Neural cell (in vitro differentiated cells): ENCODE data around the gene NDFIP2. TPM values are rescaled to one million over a fixed set of nuclear protein-coding genes. Genes with fewer than 3 reads are reported as not detected.

ENCODE experiments used
- H2AFZ ChIP-seq: fragments of 200-600, 300-800 bp; sonication (generic), shearing (Covaris generic); 2 replicates; pipeline ENCODE4 v1.6.0; 2014; ENCODE audit warnings: low read depth, mild to moderate bottlenecking, antibody characterized with exemption, low read length, moderate library complexity
- H3F3A ChIP-seq: fragments of 200-600 bp; shearing (Covaris generic); 2 replicates; pipeline ENCODE4 v1.6.1; 2016; ENCODE audit warnings: mild to moderate bottlenecking, moderate library complexity, mixed read lengths, antibody characterized with exemption, low read length; ENCODE audit not compliant: insufficient read depth, poor library complexity, severe bottlenecking
- H3K27ac ChIP-seq: fragments of 200-600, 300-800 bp; sonication (generic), shearing (Covaris generic); 2 replicates; pipeline ENCODE4 v1.5.1; 2014; ENCODE audit warnings: mild to moderate bottlenecking, low read length, moderate library complexity
- H3K27me3 ChIP-seq: fragments of 300-800, 200-600 bp; sonication (generic), shearing (Covaris generic); 2 replicates; pipeline ENCODE4 v1.6.0; 2014; ENCODE audit warnings: mild to moderate bottlenecking, low read depth, low read length, moderate library complexity; ENCODE audit not compliant: insufficient read depth
- H3K36me3 ChIP-seq: fragments of 300-800, 200-600 bp; sonication (generic), shearing (Covaris generic); 2 replicates; pipeline ENCODE4 v1.5.1; 2014; ENCODE audit warnings: mild to moderate bottlenecking, antibody characterized with exemption, low read length, moderate library complexity; ENCODE audit not compliant: insufficient read depth
- H3K4me2 ChIP-seq: fragments of 300-800, 200-600 bp; sonication (generic), shearing (Covaris generic); 2 replicates; pipeline ENCODE4 v1.6.0; 2014; ENCODE audit warnings: mild to moderate bottlenecking, low read length
- H3K4me3 ChIP-seq: fragments of 300-800, 200-600 bp; sonication (generic), shearing (Covaris generic); 2 replicates; pipeline ENCODE4 v1.5.1; 2014; ENCODE audit warnings: mild to moderate bottlenecking, low read length, moderate library complexity
- H3K79me2 ChIP-seq: fragments of 200-600 bp; shearing (Covaris generic); replicated peaks from 2 replicates; pipeline ENCODE4 v1.6.0; 2014; ENCODE audit warnings: mild to moderate bottlenecking, low read length, moderate library complexity; ENCODE audit not compliant: insufficient read depth
- H3K9ac ChIP-seq: fragments of 300-800, 200-600 bp; sonication (generic), shearing (Covaris generic); 2 replicates; pipeline ENCODE4 v1.6.1; 2016; ENCODE audit warnings: mild to moderate bottlenecking, low read length, mixed read lengths
- H3K9me2 ChIP-seq: fragments of 200-600 bp; shearing (Covaris generic); 2 replicates; pipeline ENCODE4 v1.6.1; 2016; ENCODE audit warnings: mild to moderate bottlenecking, low read length, mixed read lengths; ENCODE audit not compliant: insufficient read depth
- H3K9me3 ChIP-seq: fragments of 200-600, 300-800 bp; sonication (generic), shearing (Covaris generic); 2 replicates; pipeline ENCODE4 v1.6.1; 2016; ENCODE audit warnings: mild to moderate bottlenecking, mixed run types, low read length, moderate library complexity, mixed read lengths
- H4K20me1 ChIP-seq: fragments of 200-600 bp; shearing (Covaris generic); 2 replicates; pipeline ENCODE4 v1.6.1; 2016; ENCODE audit warnings: mild to moderate bottlenecking, mixed run types; ENCODE audit not compliant: insufficient read depth
- CTCF ChIP-seq: fragments of 450-650 bp; IDR thresholded peaks from 2 replicates; pipeline ENCODE4 v1.5.1; 2014; ENCODE audit warnings: antibody characterized with exemption, mild to moderate bottlenecking, moderate library complexity; ENCODE audit not compliant: poor library complexity, severe bottlenecking
- EP300 ChIP-seq: fragments of 450-650 bp; conservative IDR thresholded peaks from 2 replicates; pipeline ENCODE4 v1.6.1; 2014; ENCODE audit warnings: antibody characterized with exemption, mild to moderate bottlenecking, moderate library complexity; ENCODE audit not compliant: poor library complexity, severe bottlenecking
- EZH2 ChIP-seq: fragments of 200-600, 300-800 bp; shearing (Covaris generic), sonication (generic); IDR thresholded peaks from 2 replicates; pipeline ENCODE4 v1.6.1; 2014; ENCODE audit warnings: antibody characterized with exemption, low read length, borderline replicate concordance, mild to moderate bottlenecking; ENCODE audit not compliant: insufficient read depth, poor library complexity, severe bottlenecking
- MXI1 ChIP-seq: fragments of 450-650 bp; conservative IDR thresholded peaks from 2 replicates; pipeline ENCODE4 v1.6.1; 2014; ENCODE audit warnings: antibody characterized with exemption, mild to moderate bottlenecking; ENCODE audit not compliant: poor library complexity, severe bottlenecking
- POLR2AphosphoS5 ChIP-seq: IDR thresholded peaks from 2 replicates; pipeline ENCODE4 v1.6.1; 2012
- RAD21 ChIP-seq: fragments of 450-650 bp; conservative IDR thresholded peaks from 2 replicates; pipeline ENCODE4 v1.6.1; 2014; ENCODE audit warnings: antibody characterized with exemption, mild to moderate bottlenecking, moderate library complexity
- SMC3 ChIP-seq: fragments of 450-650 bp; conservative IDR thresholded peaks from 2 replicates; pipeline ENCODE4 v1.6.1; 2014; ENCODE audit warnings: antibody characterized with exemption, mild to moderate bottlenecking, moderate library complexity; ENCODE audit not compliant: poor library complexity
- TAF1 ChIP-seq: IDR thresholded peaks from 2 replicates; pipeline ENCODE4 v1.6.1; 2012; ENCODE audit warnings: low read depth
- polyA plus RNA-seq: library from polyadenylated mRNA; depleted of rRNA; stranded (reverse); fragments of >200 nt; gene quantifications from 2 replicates; pipeline ENCODE4 v1.2.3, GENCODE V29; 2014
- TF ChIP-seq, protein P1 (sequence below): IDR thresholded peaks from 2 replicates; pipeline ENCODE4 v1.6.1; 2012; ENCODE audit warnings: borderline replicate concordance

NDFIP2 gene
- polyA plus RNA-seq, 1 donor from 2014 or later: 41.2 TPM

GRCh38 chr13:79481685-79482052 is 714 bp downstream of the NDFIP2 start:
- no peaks in the 10 kb centered on the region for H3K9me2 ChIP-seq
- no peaks in the 10 kb centered on the region for H3K27me3 ChIP-seq
- no peaks in the 10 kb centered on the region for H3K36me3 ChIP-seq
- peak overlapping the region; percentile 83 for H3K4me2 ChIP-seq
- peaks cover 4% of the 10 kb centered on the region for H3K79me2 ChIP-seq
- peak overlapping the region; percentile 89 for H3K4me3 ChIP-seq
- H3K9ac ChIP-seq: peak overlapping the region; percentile 75
- TF ChIP-seq MXI1 (no peak), RAD21 (no peak), EP300 (no peak), CTCF (no peak)
- TF ChIP-seq, protein P1, sequence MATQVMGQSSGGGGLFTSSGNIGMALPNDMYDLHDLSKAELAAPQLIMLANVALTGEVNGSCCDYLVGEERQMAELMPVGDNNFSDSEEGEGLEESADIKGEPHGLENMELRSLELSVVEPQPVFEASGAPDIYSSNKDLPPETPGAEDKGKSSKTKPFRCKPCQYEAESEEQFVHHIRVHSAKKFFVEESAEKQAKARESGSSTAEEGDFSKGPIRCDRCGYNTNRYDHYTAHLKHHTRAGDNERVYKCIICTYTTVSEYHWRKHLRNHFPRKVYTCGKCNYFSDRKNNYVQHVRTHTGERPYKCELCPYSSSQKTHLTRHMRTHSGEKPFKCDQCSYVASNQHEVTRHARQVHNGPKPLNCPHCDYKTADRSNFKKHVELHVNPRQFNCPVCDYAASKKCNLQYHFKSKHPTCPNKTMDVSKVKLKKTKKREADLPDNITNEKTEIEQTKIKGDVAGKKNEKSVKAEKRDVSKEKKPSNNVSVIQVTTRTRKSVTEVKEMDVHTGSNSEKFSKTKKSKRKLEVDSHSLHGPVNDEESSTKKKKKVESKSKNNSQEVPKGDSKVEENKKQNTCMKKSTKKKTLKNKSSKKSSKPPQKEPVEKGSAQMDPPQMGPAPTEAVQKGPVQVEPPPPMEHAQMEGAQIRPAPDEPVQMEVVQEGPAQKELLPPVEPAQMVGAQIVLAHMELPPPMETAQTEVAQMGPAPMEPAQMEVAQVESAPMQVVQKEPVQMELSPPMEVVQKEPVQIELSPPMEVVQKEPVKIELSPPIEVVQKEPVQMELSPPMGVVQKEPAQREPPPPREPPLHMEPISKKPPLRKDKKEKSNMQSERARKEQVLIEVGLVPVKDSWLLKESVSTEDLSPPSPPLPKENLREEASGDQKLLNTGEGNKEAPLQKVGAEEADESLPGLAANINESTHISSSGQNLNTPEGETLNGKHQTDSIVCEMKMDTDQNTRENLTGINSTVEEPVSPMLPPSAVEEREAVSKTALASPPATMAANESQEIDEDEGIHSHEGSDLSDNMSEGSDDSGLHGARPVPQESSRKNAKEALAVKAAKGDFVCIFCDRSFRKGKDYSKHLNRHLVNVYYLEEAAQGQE: no peak
- H3K9me3 ChIP-seq: no peaks in the 10 kb centered on the region
- H2AFZ ChIP-seq: peak overlapping the region; percentile 98
- peak overlapping the region; percentile 48 for H3K27ac ChIP-seq
- no peaks in the 10 kb centered on the region for H4K20me1 ChIP-seq
- no peaks in the 10 kb centered on the region for H3F3A ChIP-seq

GRCh38 chr13:79482281-79482970 is 1.5 kb downstream of the NDFIP2 start:
- H3K4me3 ChIP-seq: peak overlapping the region; percentile 89
- H3K4me2 ChIP-seq: no peak overlapping the region
- H3K27me3 ChIP-seq: no peaks in the 10 kb centered on the region
- H3K9me3 ChIP-seq: no peaks in the 10 kb centered on the region
- no peak overlapping the region for H3K9ac ChIP-seq
- no peaks in the 10 kb centered on the region for H3K9me2 ChIP-seq
- peaks cover 4% of the 10 kb centered on the region for H3K79me2 ChIP-seq
- no peak overlapping the region for H2AFZ ChIP-seq
- no peaks in the 10 kb centered on the region for H3F3A ChIP-seq
- no peaks in the 10 kb centered on the region for H4K20me1 ChIP-seq
- TF ChIP-seq POLR2AphosphoS5: no peak
- TF ChIP-seq, protein P1: no peak
- TF ChIP-seq SMC3: no peak
- TF ChIP-seq EZH2: no peak
- TF ChIP-seq RAD21: no peak
- no peak for TF ChIP-seq EP300
- no peak for TF ChIP-seq TAF1
- no peak for TF ChIP-seq CTCF
- no peak for TF ChIP-seq MXI1
- H3K27ac ChIP-seq: no peak overlapping the region
- no peaks in the 10 kb centered on the region for H3K36me3 ChIP-seq
